HL-60 (cell line): ENCODE data around the gene HIPK2.

ENCODE experiments used
- DNase-seq, 2 experiments: peaks; one replicate each; pipeline ENCODE4 v3.0.0-alpha.2; 2010 to 2020; ENCODE audit warnings: low read depth in 1 of 2, low spot score in 1 of 2
- H3K27ac ChIP-seq: fragments of 250-450 bp; sonication (Bioruptor Pico); replicated peaks from 2 replicates; pipeline ENCODE4 v1.5.1; 2020; ENCODE audit warnings: mild to moderate bottlenecking, moderate library complexity
- H3K27me3 ChIP-seq: fragments of 250-450 bp; sonication (Bioruptor Pico); 2 replicates; pipeline ENCODE4 v1.5.1; 2021; ENCODE audit warnings: mild to moderate bottlenecking, moderate library complexity; ENCODE audit not compliant: insufficient read depth, poor library complexity, severe bottlenecking
- H3K4me3 ChIP-seq: replicated peaks from 2 replicates; pipeline ENCODE4 v1.5.1; 2011; ENCODE audit warnings: mild to moderate bottlenecking, control low read depth, low read length; ENCODE audit not compliant: insufficient read depth
- CTCF ChIP-seq: IDR thresholded peaks from one replicate; pipeline ENCODE4 v1.5.1; 2011; ENCODE audit warnings: low read length, control low read depth, inconsistent platforms; ENCODE audit not compliant: insufficient read depth
- GABPA ChIP-seq: IDR thresholded peaks from 2 replicates; pipeline ENCODE4 v1.6.1; 2012; ENCODE audit warnings: low read depth
- POLR2AphosphoS5 ChIP-seq: IDR thresholded peaks from 2 replicates; pipeline ENCODE4 v1.6.1; 2012; ENCODE audit warnings: low read depth
- REST ChIP-seq: IDR thresholded peaks from 2 replicates; pipeline ENCODE4 v1.6.1; 2012; ENCODE audit warnings: low read depth; ENCODE audit not compliant: insufficient replicate concordance
- SPI1 ChIP-seq: IDR thresholded peaks from 2 replicates; pipeline ENCODE4 v1.6.1; 2012; ENCODE audit warnings: low read depth, mild to moderate bottlenecking, borderline replicate concordance

Gene HIPK2

GRCh38 chr7:139538881-139539635, 238.7 kb downstream of the HIPK2 start:
- no peak overlapping the region for H3K4me3 ChIP-seq
- TF ChIP-seq GABPA (no peak), CTCF (no peak), REST (no peak)
- H3K27me3 ChIP-seq, result peaks cover 5% of the 10 kb centered on the region
- DNase-seq, result no peak
- H3K27ac ChIP-seq, result no peak overlapping the region

GRCh38 chr7:139536152-139536551, 241.6 kb downstream of the HIPK2 start:
- Histone ChIP-seq H3K27me3 (peaks cover 5% of the 10 kb centered on the region), H3K27ac (no peak overlapping the region), H3K4me3 (no peak overlapping the region)
- no peak for DNase-seq
- TF ChIP-seq GABPA (no peak), CTCF (no peak), REST (no peak), POLR2AphosphoS5 (no peak), SPI1 (no peak)

- TF ChIP-seq SPI1 (no peak), CTCF (no peak), GABPA (no peak), REST (no peak), POLR2AphosphoS5 (no peak)
- peaks cover 5% of the 10 kb centered on the region for H3K27me3 ChIP-seq
- no peak for DNase-seq
- no peak overlapping the region for H3K4me3 ChIP-seq
- H3K27ac ChIP-seq, result no peak overlapping the region
These were observed 242.7 kb downstream of the HIPK2 start for GRCh38 chr7:139534966-139535651.
